Endothelial cell (in vitro differentiated cells): ENCODE measurements around the gene ABHD17B. TPM values are rescaled to one million over a fixed set of nuclear protein-coding genes. Genes with fewer than 3 reads are reported as not detected.
A peak's percentile ranks its signal among the peaks of the same experiment; 100 is the strongest.
"Not testable (repeated sequence)": the region's sequence is repeated elsewhere in the genome, so short reads cannot be mapped to it uniquely, and the experiment has no call there.

ENCODE experiments used
- DNase-seq: peaks from one replicate; pipeline ENCODE4 v3.0.0; 2021; ENCODE audit warnings: low spot score
- H3K27ac Mint-ChIP-seq: one replicate; pipeline ENCODE4 v1.8.0; 2021; ENCODE audit warnings: mixed read lengths, inconsistent platforms; ENCODE audit not compliant: unreplicated experiment
- H3K27me3 Mint-ChIP-seq: one replicate; pipeline ENCODE4 v1.8.0; 2021; ENCODE audit warnings: mild to moderate bottlenecking, moderate library complexity, mixed read lengths, inconsistent platforms; ENCODE audit not compliant: unreplicated experiment
- H3K36me3 Mint-ChIP-seq: one replicate; pipeline ENCODE4 v1.8.0; 2021; ENCODE audit warnings: mild to moderate bottlenecking, low read depth, mixed read lengths, inconsistent platforms; ENCODE audit not compliant: unreplicated experiment
- H3K4me1 Mint-ChIP-seq: one replicate; pipeline ENCODE4 v1.8.0; 2021; ENCODE audit warnings: mild to moderate bottlenecking, mixed read lengths, inconsistent platforms; ENCODE audit not compliant: unreplicated experiment
- H3K4me3 Mint-ChIP-seq: one replicate; pipeline ENCODE4 v1.8.0; 2021; ENCODE audit warnings: mild to moderate bottlenecking, mixed read lengths, inconsistent platforms; ENCODE audit not compliant: unreplicated experiment
- H3K9me3 Mint-ChIP-seq: one replicate; pipeline ENCODE4 v1.8.0; 2021; ENCODE audit warnings: mixed read lengths, inconsistent platforms; ENCODE audit not compliant: unreplicated experiment
- total RNA-seq: library from RNA; stranded (reverse); fragmentation: NEBNext Ultra II Directional; extraction: Animal tissue kit (Norgen Biotek cat#: 25700); gene quantifications from one replicate; pipeline ENCODE4 v1.2.1, GENCODE V29; 2021; ENCODE audit not compliant: unreplicated experiment
- TF ChIP-seq, protein P1 (sequence below): fragments of 200-600 bp; sonication (generic); IDR thresholded peaks from one replicate; pipeline ENCODE4 v1.5.0; 2021; ENCODE audit warnings: antibody characterized with exemption; ENCODE audit not compliant: unreplicated experiment

The ABHD17B gene
- total RNA-seq, 1 donor from 2014 or later: 32.6 TPM

DNA sequence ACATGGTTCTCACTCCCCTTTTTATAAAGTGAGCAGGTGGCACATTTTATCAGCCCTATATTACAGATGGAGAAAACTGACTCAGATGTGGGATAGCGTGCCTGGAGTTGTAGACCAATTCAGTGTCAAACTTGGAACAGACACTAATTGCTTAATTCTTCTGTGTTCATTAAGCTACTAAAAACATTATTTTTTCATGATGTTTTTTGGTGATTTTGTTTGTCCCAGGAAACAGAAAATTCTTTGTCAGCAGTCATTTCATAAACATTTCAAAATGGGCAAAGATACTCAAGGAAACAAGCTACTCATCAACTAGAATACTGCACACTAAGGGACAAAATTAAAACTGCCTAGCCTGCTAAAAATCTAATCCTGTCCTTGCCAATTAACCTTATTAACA lies 2.2 kb downstream of the ABHD17B start:
- DNase-seq: no peak
- Mint-ChIP-seq H3K4me1 (peaks cover 44% of the 10 kb centered on the region), H3K27ac (peak overlapping the region; percentile 39), H3K36me3 (peaks cover 6% of the 10 kb centered on the region), H3K9me3 (no peaks in the 10 kb centered on the region), H3K4me3 (peak overlapping the region; percentile 99), H3K27me3 (peaks cover 11% of the 10 kb centered on the region)
- TF ChIP-seq, protein P1, sequence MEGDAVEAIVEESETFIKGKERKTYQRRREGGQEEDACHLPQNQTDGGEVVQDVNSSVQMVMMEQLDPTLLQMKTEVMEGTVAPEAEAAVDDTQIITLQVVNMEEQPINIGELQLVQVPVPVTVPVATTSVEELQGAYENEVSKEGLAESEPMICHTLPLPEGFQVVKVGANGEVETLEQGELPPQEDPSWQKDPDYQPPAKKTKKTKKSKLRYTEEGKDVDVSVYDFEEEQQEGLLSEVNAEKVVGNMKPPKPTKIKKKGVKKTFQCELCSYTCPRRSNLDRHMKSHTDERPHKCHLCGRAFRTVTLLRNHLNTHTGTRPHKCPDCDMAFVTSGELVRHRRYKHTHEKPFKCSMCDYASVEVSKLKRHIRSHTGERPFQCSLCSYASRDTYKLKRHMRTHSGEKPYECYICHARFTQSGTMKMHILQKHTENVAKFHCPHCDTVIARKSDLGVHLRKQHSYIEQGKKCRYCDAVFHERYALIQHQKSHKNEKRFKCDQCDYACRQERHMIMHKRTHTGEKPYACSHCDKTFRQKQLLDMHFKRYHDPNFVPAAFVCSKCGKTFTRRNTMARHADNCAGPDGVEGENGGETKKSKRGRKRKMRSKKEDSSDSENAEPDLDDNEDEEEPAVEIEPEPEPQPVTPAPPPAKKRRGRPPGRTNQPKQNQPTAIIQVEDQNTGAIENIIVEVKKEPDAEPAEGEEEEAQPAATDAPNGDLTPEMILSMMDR: no peak

DNA sequence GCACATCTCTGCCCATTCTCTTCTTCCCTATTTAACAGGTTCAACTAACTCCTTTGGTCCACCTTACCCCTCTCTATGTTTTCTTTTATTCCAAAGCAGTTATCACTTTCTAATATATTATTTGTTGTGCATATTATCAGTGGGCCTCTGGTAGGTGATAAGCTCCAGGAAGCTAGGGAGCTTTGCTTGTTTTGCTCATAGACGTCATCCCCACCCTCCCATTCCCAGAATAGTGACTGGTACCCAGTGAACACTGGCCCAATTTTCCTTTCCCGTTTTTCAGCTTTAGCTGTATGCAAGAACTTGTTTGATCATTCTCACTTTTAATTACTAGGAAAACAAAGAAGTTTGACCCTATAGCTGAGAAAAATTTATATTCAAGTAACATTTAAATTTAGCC lies 6.9 kb downstream of the ABHD17B start:
- DNase-seq: no peak
- Mint-ChIP-seq H3K27me3 (no peaks in the 10 kb centered on the region), H3K4me3 (no peak overlapping the region), H3K36me3 (no peaks in the 10 kb centered on the region), H3K4me1 (peaks cover 30% of the 10 kb centered on the region), H3K9me3 (no peaks in the 10 kb centered on the region), H3K27ac (no peak overlapping the region)
- TF ChIP-seq, protein P1: no peak

DNA sequence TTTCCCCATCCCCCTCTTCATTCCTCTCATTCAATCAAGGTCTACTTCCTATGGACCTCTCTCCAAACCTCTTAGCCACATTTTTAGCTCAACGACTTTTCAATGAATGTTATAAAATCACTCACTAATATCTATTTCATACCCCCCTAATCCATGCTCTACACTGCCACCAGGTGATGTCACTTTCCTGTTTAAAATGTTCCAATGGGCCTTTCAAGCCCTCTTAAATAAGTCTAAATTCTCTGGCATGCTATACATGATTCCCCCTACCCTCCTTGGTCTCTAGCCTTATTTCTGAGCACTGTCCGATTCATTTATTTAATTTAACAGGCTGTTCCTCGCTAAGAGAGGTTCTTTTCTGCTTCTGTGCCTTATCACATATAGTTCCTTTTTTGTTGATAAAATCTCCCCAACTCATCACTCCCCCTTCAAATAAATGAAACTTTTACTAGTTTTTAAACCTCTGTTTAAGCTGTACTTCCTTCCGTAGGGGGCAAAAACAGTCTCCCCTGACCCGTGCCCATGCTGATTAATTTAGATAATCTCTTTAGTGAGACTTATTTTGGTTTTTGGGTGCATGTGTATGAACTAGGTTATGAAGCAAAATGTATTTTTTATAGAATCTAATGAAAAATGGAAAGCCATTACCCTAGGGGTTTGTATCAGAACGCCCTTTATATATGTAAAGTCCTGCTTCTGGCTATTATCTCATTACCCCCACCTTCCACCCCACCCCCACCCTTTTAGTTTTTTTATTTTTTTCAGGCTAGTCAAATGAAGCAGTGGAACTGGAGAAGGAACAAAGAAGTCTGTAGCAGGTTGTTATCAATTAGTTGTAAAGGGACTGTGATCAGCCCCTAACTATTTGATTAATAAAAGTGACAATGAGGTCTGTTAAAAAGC lies 9.0 kb downstream of the ABHD17B start:
- Mint-ChIP-seq H3K4me3 (no peak overlapping the region), H3K36me3 (no peaks in the 10 kb centered on the region), H3K27me3 (no peaks in the 10 kb centered on the region), H3K4me1 (peaks cover 17% of the 10 kb centered on the region), H3K27ac (peak overlapping the region; percentile 64), H3K9me3 (no peaks in the 10 kb centered on the region)
- TF ChIP-seq, protein P1: no peak
- no peak for DNase-seq

DNA sequence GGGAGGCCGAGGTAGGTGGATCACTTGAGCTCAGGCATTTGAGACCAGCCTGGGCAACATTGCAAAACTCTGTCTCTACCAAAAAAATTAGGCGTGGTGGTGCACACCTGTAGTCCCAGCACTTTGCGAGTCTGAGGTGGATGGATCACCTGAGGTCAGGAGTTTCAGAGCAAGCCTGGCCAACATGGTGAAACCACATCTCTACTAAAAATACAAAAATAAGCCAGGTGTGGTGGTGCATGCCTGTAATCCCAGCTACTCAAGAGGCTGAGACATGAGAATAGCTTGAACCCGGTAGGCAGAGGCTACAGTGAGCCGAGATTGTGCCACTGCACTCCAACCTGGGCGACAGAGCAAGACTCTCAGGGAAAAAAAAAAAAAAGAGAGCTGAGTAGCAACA lies 12.2 kb downstream of the ABHD17B start:
- H3K9me3 Mint-ChIP-seq, H3K27me3 Mint-ChIP-seq, H3K4me3 Mint-ChIP-seq, H3K27ac Mint-ChIP-seq, H3K36me3 Mint-ChIP-seq, DNase-seq: not testable (repeated sequence)
- peaks cover 17% of the 10 kb centered on the region for H3K4me1 Mint-ChIP-seq

DNA sequence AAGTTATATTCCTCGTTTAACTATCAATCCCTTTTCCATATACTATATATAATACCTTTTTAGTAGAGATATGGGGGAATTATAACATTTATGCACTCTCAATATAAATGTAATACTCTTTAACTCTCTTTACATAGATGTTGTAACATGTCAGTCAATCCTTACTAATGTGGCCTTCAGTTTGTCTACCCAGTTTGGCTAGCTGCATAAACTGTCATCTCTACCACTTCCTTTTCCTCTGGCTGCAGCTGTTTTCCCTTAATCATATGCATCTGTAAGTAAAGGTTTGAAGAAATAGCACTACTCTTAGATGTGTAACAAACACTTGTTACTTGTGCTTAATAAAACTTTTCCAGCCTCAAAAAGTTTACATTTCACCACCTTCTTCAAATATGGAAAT lies 13.4 kb downstream of the ABHD17B start:
- Mint-ChIP-seq H3K36me3 (no peaks in the 10 kb centered on the region), H3K27ac (no peak overlapping the region)
- no peak for DNase-seq

More for the DNA sequence above, 13.4 kb downstream of the ABHD17B start:
- H3K9me3 Mint-ChIP-seq: no peaks in the 10 kb centered on the region
- no peaks in the 10 kb centered on the region for H3K27me3 Mint-ChIP-seq
- H3K4me3 Mint-ChIP-seq: no peak overlapping the region
- TF ChIP-seq, protein P1: no peak
- H3K4me1 Mint-ChIP-seq: peaks cover 14% of the 10 kb centered on the region
